ENCODE measurements around the gene CYP4F22. TPM values are rescaled to one million over a fixed set of nuclear protein-coding genes. Genes with fewer than 3 reads are reported as not detected.

The CYP4F22 gene
- total and polyA plus RNA-seq, 10 of the 15 experiments (the other 5 are each of a cell fraction or from before 2014, with no cell fraction given) = not detected

GRCh38 chr19:15587663-15588062 is 79.3 kb downstream of the CYP4F22 start (continued):
- TF ChIP-seq E4F1 (IDR thresholded peaks at IDR 0.05; ENCODE audit: borderline replicate concordance, partially characterized antibody) (no peak), ATF2 (IDR thresholded peaks at IDR 0.05; ENCODE audit: low read length) (no peak), SREBF2 (IDR thresholded peaks at IDR 0.05; ENCODE audit: low read length) (no peak), NR2C1 (IDR thresholded peaks at IDR 0.05) (no peak), BRCA1 (IDR thresholded peaks at IDR 0.05; ENCODE audit: low read depth, low read length) (no peak), POLR2AphosphoS5 (IDR thresholded peaks at IDR 0.05; ENCODE audit: low read length) (no peak)

GRCh38 chr19:15588265-15588664 is 79.9 kb downstream of the CYP4F22 start:
- H3K27ac ChIP-seq (ENCODE audit: control insufficient read depth, insufficient read depth) = no peak overlapping the region
- H3K79me2 ChIP-seq (ENCODE audit: control insufficient read depth, insufficient read depth, low read length) = no peaks in the 10 kb centered on the region
- ATAC-seq = no peak
- no peaks in the 10 kb centered on the region for H3K4me1 ChIP-seq (ENCODE audit: control insufficient read depth, insufficient read depth, low read length)
- 6% methylated on average over 1 of the region's 1 CpG for WGBS (ENCODE audit: insufficient coverage, insufficient replicate concordance, low lambda C conversion rate, missing lambda C conversion rate)
- no peak overlapping the region for H3K9ac ChIP-seq (ENCODE audit: control insufficient read depth, insufficient read depth, low read length)
- intact Hi-C loops (cut with micrococcal nuclease; ENCODE audit: unreplicated experiment) (no loop called here), in situ Hi-C loops (cut with MboI) (no loop called here)
- no peaks in the 10 kb centered on the region for H3K27me3 ChIP-seq (replicated peaks in 1 of 2; ENCODE audit: control insufficient read depth in 2 of 2, insufficient read depth in 2 of 2, low read length in 1 of 2)
- FAIRE-seq = no peak
- TF ChIP-seq RELB (IDR thresholded peaks at IDR 0.05; ENCODE audit: low read depth) = no peak
- no peak for TF ChIP-seq RAD51 (IDR thresholded peaks at IDR 0.05)
- ChIA-PET CTCF (no interaction called here), RAD21 (ENCODE audit: unreplicated experiment) (no interaction called here), POLR2A (no interaction called here), SMC1A (ENCODE audit: uncharacterized antibody, unreplicated experiment) (no interaction called here)
- no peaks in the 10 kb centered on the region for H3K36me3 ChIP-seq (ENCODE audit: control insufficient read depth in 2 of 2, insufficient read depth in 2 of 2, low read length in 1 of 2)
- no peaks in the 10 kb centered on the region; the same call in 2 of the 3 replicates for H3K9me3 ChIP-seq (replicated peaks; ENCODE audit: control insufficient read depth, insufficient read depth, low read length)
- no peak overlapping the region for H2AFZ ChIP-seq (ENCODE audit: control insufficient read depth, low read depth, low read length)
- H3K4me3 ChIP-seq = no peak overlapping the region
- H4K20me1 ChIP-seq (ENCODE audit: control insufficient read depth, insufficient read depth) = no peaks in the 10 kb centered on the region
- BruUV-seq (replicated peaks) = no TSS peak
- no peak for DNase-seq (ENCODE audit: low read depth, low spot score)
- no peak overlapping the region for H3K4me2 ChIP-seq (ENCODE audit: control insufficient read depth, insufficient read depth)

Measured in GM12878 (cell line).